Upper lobe of left lung (tissue), 6 donors: ENCODE data around the gene ABL2. TPM values are rescaled to one million over a fixed set of nuclear protein-coding genes. Genes with fewer than 3 reads are reported as not detected.

ENCODE experiments used
- ATAC-seq, 2 donors: fragments of 200-7000 bp; cut with Tn5 transposase; one replicate each; pipeline ENCODE4 v1.9.1; 2022; ENCODE audit warnings: mild to moderate bottlenecking in 2 of 2, moderate library complexity in 2 of 2; ENCODE audit not compliant: low FRiP score in 2 of 2
- DNase-seq, 2 donors: peaks; one replicate each; pipeline ENCODE4 v3.0.0-alpha.2; 2019 to 2020
- H3K27ac ChIP-seq, 4 donors: fragments of 200-600 bp; sonication (generic); one replicate each; pipeline ENCODE4 v1.5.1; 2016 to 2019
- H3K27me3 ChIP-seq, 4 donors: fragments of 200-600 bp; sonication (generic); one replicate each; pipeline ENCODE4 v1.5.1; 2017 to 2019
- H3K36me3 ChIP-seq, 4 donors: fragments of 200-600 bp; sonication (generic); one replicate each; pipeline ENCODE4 v1.5.1; 2016 to 2019
- H3K4me1 ChIP-seq, 4 donors: fragments of 200-600 bp; sonication (generic); one replicate each; pipeline ENCODE4 v1.5.1; 2018 to 2019
- H3K4me3 ChIP-seq, 4 donors: fragments of 200-600 bp; sonication (generic); one replicate each; pipeline ENCODE4 v1.5.1; 2017 to 2019; ENCODE audit warnings: mild to moderate bottlenecking in 2 of 4, moderate library complexity in 1 of 4
- H3K9me3 ChIP-seq, 4 donors: fragments of 200-600 bp; sonication (generic); one replicate each; pipeline ENCODE4 v1.5.1; 2018 to 2019
- CTCF ChIP-seq, 6 experiments: fragments of 450-650 bp in 4 of 6; fragments of 200-600 bp in 2 of 6; sonication (generic) in 2 of 6; IDR thresholded peaks; one replicate each; pipeline ENCODE4 v1.5.1; 2016 to 2019; ENCODE audit warnings: antibody characterized with exemption in 6 of 6
- EP300 ChIP-seq, 4 donors: sonication (generic); formaldehyde crosslinking; IDR thresholded peaks; one replicate each; pipeline ENCODE4 v1.5.1; 2017; ENCODE audit warnings: antibody characterized with exemption in 4 of 4, control low read depth in 2 of 4
- POLR2A ChIP-seq, 4 donors: fragments of 450-650 bp; IDR thresholded peaks; one replicate each; pipeline ENCODE4 v1.5.1; 2016 to 2017; ENCODE audit warnings: antibody characterized with exemption in 4 of 4, mild to moderate bottlenecking in 2 of 4
- POLR2AphosphoS5 ChIP-seq, 2 donors: sonication (generic); formaldehyde crosslinking; IDR thresholded peaks; one replicate each; pipeline ENCODE4 v1.5.1; 2017; ENCODE audit warnings: antibody characterized with exemption in 2 of 2
- WGBS, 2 donors: methylation state at CpG; one replicate each; pipeline ENCODE4 v1.1.5; 2017 to 2018; 5-methylcytosine and 5-hydroxymethylcytosine counted together
- total RNA-seq, 6 donors: library from RNA; depleted of rRNA in 4 of 6; stranded (reverse); fragments of >200 nt in 4 of 6; gene quantifications; one replicate each; pipeline versions ENCODE4 v1.1.0 to v1.2.1, GENCODE V29; 2016 to 2021
- donor health status: DM: no; HTN: no; CAD: no; lungs with moderate emphysema.
- donor health status: DM: no; HTN: yes; CAD: no; lungs with severe emphysema.

The ABL2 gene
- total RNA-seq, 6 donors from 2014 or later, result 17.2 to 31.3 (median 22.9) TPM

GRCh38 chr1:179089827-179090482 lies 139.5 kb downstream of the ABL2 start:
- Histone ChIP-seq H3K27ac (peak overlapping the region in 1 of 4 donors; percentile 24), H3K9me3 (no peaks in the 10 kb centered on the region), H3K4me1 (peaks cover 9 to 21% (median 18%) of the 10 kb centered on the region in 4 donors), H3K36me3 (peaks cover 6 to 82% (median 45%) of the 10 kb centered on the region in 4 donors), H3K4me3 (no peak overlapping the region), H3K27me3 (no peaks in the 10 kb centered on the region)
- WGBS, 2 donors, result 85 to 98% methylated on average over 8 to 15 of the region's 16 CpGs
- ATAC-seq (peak in 1 of 2 donors; percentile 2), DNase-seq (no peak)
- no peak for TF ChIP-seq EP300 (IDR thresholded peaks at IDR 0.05)
- TF ChIP-seq POLR2A (IDR thresholded peaks at IDR 0.05), result no peak
- no peak for TF ChIP-seq POLR2AphosphoS5 (IDR thresholded peaks at IDR 0.05)
- no peak for TF ChIP-seq CTCF (IDR thresholded peaks at IDR 0.05)

- Histone ChIP-seq H3K27me3 (no peaks in the 10 kb centered on the region), H3K27ac (no peak overlapping the region), H3K4me3 (no peak overlapping the region), H3K4me1 (peaks cover 15 to 28% (median 25%) of the 10 kb centered on the region in 4 donors), H3K36me3 (peaks cover 0 to 64% (median 25%) of the 10 kb centered on the region in 4 donors), H3K9me3 (no peaks in the 10 kb centered on the region)
- no peak for ATAC-seq
- 71% methylated on average over 10 of the region's 11 CpGs; no CpG with 5 or more reads in 1 of the 2 donors for WGBS, 2 donors
- no peak for TF ChIP-seq CTCF (IDR thresholded peaks at IDR 0.05)
- TF ChIP-seq EP300 (IDR thresholded peaks at IDR 0.05), result no peak
- TF ChIP-seq POLR2A (IDR thresholded peaks at IDR 0.05), result no peak
- TF ChIP-seq POLR2AphosphoS5 (IDR thresholded peaks at IDR 0.05), result no peak
- peak in 1 of 2 donors; percentile 34 for DNase-seq
These were observed 141.8 kb downstream of the ABL2 start for GRCh38 chr1:179087665-179088064.

- Histone ChIP-seq H3K4me1 (peaks cover 17 to 26% (median 20%) of the 10 kb centered on the region in 4 donors), H3K9me3 (no peaks in the 10 kb centered on the region), H3K4me3 (peak overlapping the region in 1 of 4 donors; percentile 97), H3K27ac (no peak overlapping the region), H3K36me3 (peaks cover 0 to 31% (median 17%) of the 10 kb centered on the region in 4 donors), H3K27me3 (no peaks in the 10 kb centered on the region)
- no peak for DNase-seq
- TF ChIP-seq EP300 (IDR thresholded peaks at IDR 0.05) (no peak), POLR2A (IDR thresholded peaks at IDR 0.05) (no peak), CTCF (IDR thresholded peaks at IDR 0.05) (no peak), POLR2AphosphoS5 (IDR thresholded peaks at IDR 0.05) (no peak)
- whole genome bisulfite sequencing, 2 donors, result 85 to 90% methylated on average over 5 to 8 of the region's 8 CpGs
- no peak for ATAC-seq
These were observed 145.9 kb downstream of the ABL2 start for GRCh38 chr1:179083533-179083932.

GRCh38 chr1:179082999-179083335 lies 146.5 kb downstream of the ABL2 start:
- H3K36me3 ChIP-seq, result peaks cover 0 to 25% (median 13%) of the 10 kb centered on the region in 4 donors
- DNase-seq (no peak), ATAC-seq (no peak)
- TF ChIP-seq POLR2A (IDR thresholded peaks at IDR 0.05) (no peak), POLR2AphosphoS5 (IDR thresholded peaks at IDR 0.05) (no peak), EP300 (IDR thresholded peaks at IDR 0.05) (no peak), CTCF (IDR thresholded peaks at IDR 0.05) (no peak)
- peak overlapping the region; percentile 88 to 93 (median 90) for H3K27ac ChIP-seq
- H3K9me3 ChIP-seq, result no peaks in the 10 kb centered on the region
- no peaks in the 10 kb centered on the region for H3K27me3 ChIP-seq
- H3K4me3 ChIP-seq, result peak overlapping the region; percentile 73 to 97 (median 82)
- 7 to 8% methylated on average over 2 to 3 of the region's 3 CpGs for WGBS, 2 donors
- peaks cover 17 to 25% (median 20%) of the 10 kb centered on the region in 4 donors for H3K4me1 ChIP-seq
